Pancreas (tissue), 10 donors: ENCODE data around the gene WSCD2. TPM values are rescaled to one million over a fixed set of nuclear protein-coding genes. Genes with fewer than 3 reads are reported as not detected.
A peak's percentile ranks its signal among the peaks of the same experiment; 100 is the strongest.
"Not testable (repeated sequence)": the region's sequence is repeated elsewhere in the genome, so short reads cannot be mapped to it uniquely, and the experiment has no call there.

Source experiments
- ATAC-seq, 4 donors: fragments of 200-7000 bp; cut with Tn5 transposase; one replicate each; pipeline versions ENCODE4 v1.8.0 to v1.9.1; 2020; ENCODE audit warnings: mild to moderate bottlenecking in 4 of 4, moderate library complexity in 4 of 4
- DNase-seq, 6 donors: peaks; one replicate each; pipeline ENCODE4 v3.0.0-alpha.2; 2020
- FAIRE-seq: peaks from 2 replicates; lab custom pipeline; 2012; peaks lifted over from hg19 to GRCh38; lab: Jason Lieb, UNC
- H3K27ac ChIP-seq, 4 donors: fragments of 200-600 bp; sonication (generic); 1 replicate in 3 of 4; 2 replicates in 1 of 4; pipeline versions ENCODE4 v1.5.0 to v1.8.0; 2020
- H3K27me3 ChIP-seq, 4 donors: fragments of 200-600 bp; one replicate each; pipeline ENCODE4 v1.8.0; 2021
- H3K36me3 ChIP-seq, 3 donors: fragments of 200-600 bp; sonication (generic) in 1 of 3; one replicate each; pipeline versions ENCODE4 v1.5.0 to v1.8.0; 2020 to 2021
- H3K4me1 ChIP-seq, 3 donors: fragments of 200-600 bp; one replicate each; pipeline ENCODE4 v1.8.0; 2021
- H3K4me3 ChIP-seq, 4 donors: fragments of 200-600 bp; sonication (generic) in 2 of 4; one replicate each; pipeline versions ENCODE4 v1.5.0 to v1.8.0; 2020 to 2021
- H3K9me3 ChIP-seq, 4 donors: fragments of 200-600 bp; one replicate each; pipeline ENCODE4 v1.8.0; 2021
- WGBS, 2 donors: extraction: QIAGEN DNeasy Blood & Tissue Kit; methylation state at CpG; one replicate each; pipeline ENCODE4 v1.1.7; 2013; 5-methylcytosine and 5-hydroxymethylcytosine counted together
- intact Hi-C, 3 donors: fragments of 100-400 bp; cut with DNase I; formaldehyde crosslinking; loops; one replicate each; pipeline versions ENCODE4 v1.11.1 to v1.14.2; 2022
- polyA plus RNA-seq, 2 donors: library from polyadenylated mRNA; stranded (reverse); fragments of 200-250 nt; gene quantifications; one replicate each; pipeline ENCODE4 v1.2.3, GENCODE V29; 2013
- total RNA-seq, 6 donors: library from RNA; stranded (reverse); fragmentation: NEBNext Ultra II Directional in 4 of 6; extraction: Animal tissue kit (Norgen Biotek cat#: 25700) in 4 of 6; gene quantifications; one replicate each; pipeline versions ENCODE4 v1.2.1 to v1.2.4, GENCODE V29; 2021 to 2023
- TF ChIP-seq, protein P1 (sequence below), 4 donors: fragments of 200-600 bp; sonication (generic) in 3 of 4; IDR thresholded peaks; one replicate each; pipeline versions ENCODE4 v1.5.0 to v1.8.0; 2021; ENCODE audit warnings: antibody characterized with exemption in 4 of 4
- donor health status: healthy with polysubstance abuse.
- donor health status: DM: no; HTN: no; CAD: no; lungs with moderate emphysema.
- donor health status: DM: no; HTN: no; CAD: no.
- donor health status: control.
- donor health status: control.
- donor health status: Bipolar disorder and iron deficiency.
- donor health status: DM: yes; HTN: yes; CAD: no.
- donor health status: DM: no; HTN: no; CAD: no.
- donor health status: DM: no; HTN: no; CAD: no.
- donor health status: DM: yes; HTN: yes; CAD: no.

Gene WSCD2
- total and polyA plus RNA-seq, 8 donors: 0.14 to 5.8 (median 1.1) TPM; not detected in 1

GRCh38 chr12:108214486-108214885 lies 85.4 kb downstream of the WSCD2 start:
- Histone ChIP-seq H3K9me3 (no peaks in the 10 kb centered on the region), H3K27ac (no peak overlapping the region), H3K4me1 (no peaks in the 10 kb centered on the region), H3K4me3 (no peak overlapping the region), H3K36me3 (no peaks in the 10 kb centered on the region), H3K27me3 (peaks cover 0 to 5% (median 0%) of the 10 kb centered on the region in 4 donors)
- DNase-seq (peak in 3 of 6 donors; percentile 13 to 61 (median 25)), FAIRE-seq (no peak), ATAC-seq (peak in 2 of 4 donors; percentile 33 to 46)
- TF ChIP-seq, protein P1, sequence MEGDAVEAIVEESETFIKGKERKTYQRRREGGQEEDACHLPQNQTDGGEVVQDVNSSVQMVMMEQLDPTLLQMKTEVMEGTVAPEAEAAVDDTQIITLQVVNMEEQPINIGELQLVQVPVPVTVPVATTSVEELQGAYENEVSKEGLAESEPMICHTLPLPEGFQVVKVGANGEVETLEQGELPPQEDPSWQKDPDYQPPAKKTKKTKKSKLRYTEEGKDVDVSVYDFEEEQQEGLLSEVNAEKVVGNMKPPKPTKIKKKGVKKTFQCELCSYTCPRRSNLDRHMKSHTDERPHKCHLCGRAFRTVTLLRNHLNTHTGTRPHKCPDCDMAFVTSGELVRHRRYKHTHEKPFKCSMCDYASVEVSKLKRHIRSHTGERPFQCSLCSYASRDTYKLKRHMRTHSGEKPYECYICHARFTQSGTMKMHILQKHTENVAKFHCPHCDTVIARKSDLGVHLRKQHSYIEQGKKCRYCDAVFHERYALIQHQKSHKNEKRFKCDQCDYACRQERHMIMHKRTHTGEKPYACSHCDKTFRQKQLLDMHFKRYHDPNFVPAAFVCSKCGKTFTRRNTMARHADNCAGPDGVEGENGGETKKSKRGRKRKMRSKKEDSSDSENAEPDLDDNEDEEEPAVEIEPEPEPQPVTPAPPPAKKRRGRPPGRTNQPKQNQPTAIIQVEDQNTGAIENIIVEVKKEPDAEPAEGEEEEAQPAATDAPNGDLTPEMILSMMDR (IDR thresholded peaks at IDR 0.05): no peak
- 27 to 41% methylated on average over 4 of the region's 4 CpGs for WGBS, 2 donors
- intact Hi-C loops: no loop called here

- H3K27me3 ChIP-seq: peaks cover 0 to 5% (median 0%) of the 10 kb centered on the region in 4 donors
- FAIRE-seq (no peak), ATAC-seq (peak in 2 of 4 donors; percentile 50 to 79), DNase-seq (no peak)
- H3K27ac ChIP-seq: no peak overlapping the region
- TF ChIP-seq, protein P1 (IDR thresholded peaks at IDR 0.05): no peak
- H3K9me3 ChIP-seq: no peaks in the 10 kb centered on the region
- 55 to 57% methylated on average over 3 of the region's 3 CpGs for WGBS, 2 donors
- H3K36me3 ChIP-seq: no peaks in the 10 kb centered on the region
- intact Hi-C loops: no loop called here
- H3K4me1 ChIP-seq: no peaks in the 10 kb centered on the region
- no peak overlapping the region for H3K4me3 ChIP-seq
These were observed 86.4 kb downstream of the WSCD2 start for GRCh38 chr12:108215458-108215857.

DNA sequence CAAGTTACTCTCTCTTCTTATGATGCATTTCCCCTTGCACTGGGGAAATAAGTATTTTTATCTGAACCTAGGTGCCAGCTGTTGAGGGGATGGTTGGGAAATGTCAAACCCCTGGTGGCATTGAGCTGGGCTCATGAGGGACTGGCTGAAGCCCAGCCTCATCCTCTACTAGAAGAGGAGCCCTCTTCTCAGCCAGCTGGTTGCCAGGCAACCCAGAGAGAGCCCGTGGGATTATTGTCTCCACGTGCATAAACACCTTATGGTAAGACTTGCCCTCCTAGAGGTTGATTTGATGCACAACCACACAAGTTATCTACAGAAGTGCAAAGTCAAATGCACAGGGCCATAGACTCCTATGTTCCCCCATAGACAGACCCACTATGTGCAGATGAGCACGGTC lies 89.8 kb downstream of the WSCD2 start:
- H3K4me1 ChIP-seq: no peaks in the 10 kb centered on the region
- no peaks in the 10 kb centered on the region for H3K36me3 ChIP-seq
- WGBS, 2 donors: 23 to 39% methylated on average over 3 of the region's 3 CpGs
- no peaks in the 10 kb centered on the region for H3K9me3 ChIP-seq
- FAIRE-seq (no peak), DNase-seq (no peak), ATAC-seq (no peak)
- H3K27me3 ChIP-seq: peaks cover 0 to 5% (median 0%) of the 10 kb centered on the region in 4 donors
- intact Hi-C loops: no loop called here
- H3K4me3 ChIP-seq: no peak overlapping the region
- TF ChIP-seq, protein P1 (IDR thresholded peaks at IDR 0.05): no peak
- no peak overlapping the region for H3K27ac ChIP-seq

- FAIRE-seq, H3K27ac ChIP-seq, H3K36me3 ChIP-seq, H3K4me1 ChIP-seq, H3K9me3 ChIP-seq, ATAC-seq, intact Hi-C loops, H3K4me3 ChIP-seq, H3K27me3 ChIP-seq, DNase-seq: not testable (repeated sequence)
- 44 to 59% methylated on average over 2 of the region's 2 CpGs for WGBS, 2 donors
These were observed 96.0 kb downstream of the WSCD2 start for GRCh38 chr12:108225101-108225500.

- TF ChIP-seq, protein P1 (IDR thresholded peaks at IDR 0.05): no peak
- WGBS, 2 donors: 66 to 68% methylated on average over 7 to 8 of the region's 8 CpGs
- H3K27me3 ChIP-seq: no peaks in the 10 kb centered on the region
- no peaks in the 10 kb centered on the region for H3K9me3 ChIP-seq
- no peak overlapping the region for H3K27ac ChIP-seq
- FAIRE-seq: no peak
- ATAC-seq: no peak
- no peak overlapping the region for H3K4me3 ChIP-seq
- no peaks in the 10 kb centered on the region for H3K4me1 ChIP-seq
- intact Hi-C loops: no loop called here
- DNase-seq: no peak
- H3K36me3 ChIP-seq: no peaks in the 10 kb centered on the region
These were observed 97.8 kb downstream of the WSCD2 start for GRCh38 chr12:108226866-108227265.
